ENCODE data around the gene CDX1.

CDX1 gene

GRCh38 chr5:150208187-150209098, 41.9 kb downstream of the CDX1 start:
- DNase-seq (ENCODE audit: low spot score): no peak

- no peak for DNase-seq (ENCODE audit: low spot score)
Measured at GRCh38 chr5:150209099-150209635, 42.6 kb downstream of the CDX1 start.

GRCh38 chr5:150210644-150211043, 44.1 kb downstream of the CDX1 start:
- DNase-seq (ENCODE audit: low spot score): no peak

- no peak for DNase-seq (ENCODE audit: low spot score)
Measured at GRCh38 chr5:150211156-150212030, 44.8 kb downstream of the CDX1 start.

DNA sequence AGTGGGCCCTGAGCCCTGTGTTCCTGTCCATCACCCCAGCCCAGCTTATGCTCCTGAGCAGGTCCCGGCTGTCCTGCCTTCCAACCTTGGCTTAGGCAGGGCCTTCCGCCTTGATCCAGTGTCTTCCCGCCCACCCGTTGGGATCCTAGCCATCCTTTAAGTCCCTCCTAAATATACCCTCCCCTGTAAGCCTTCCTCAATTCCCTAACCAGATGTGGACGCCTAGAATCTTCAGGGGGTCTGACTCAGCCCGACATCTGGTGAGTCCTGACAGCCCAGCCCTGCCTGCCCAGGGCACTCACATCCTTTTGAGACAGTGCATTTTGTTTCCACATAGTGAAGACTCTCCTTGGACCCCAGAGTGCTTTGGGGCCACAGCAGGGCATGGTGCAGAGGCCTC, 47.0 kb downstream of the CDX1 start:
- no peak for DNase-seq (ENCODE audit: low spot score)

- DNase-seq (ENCODE audit: low spot score): no peak
Measured at GRCh38 chr5:150214289-150214688, 47.7 kb downstream of the CDX1 start.

DNA sequence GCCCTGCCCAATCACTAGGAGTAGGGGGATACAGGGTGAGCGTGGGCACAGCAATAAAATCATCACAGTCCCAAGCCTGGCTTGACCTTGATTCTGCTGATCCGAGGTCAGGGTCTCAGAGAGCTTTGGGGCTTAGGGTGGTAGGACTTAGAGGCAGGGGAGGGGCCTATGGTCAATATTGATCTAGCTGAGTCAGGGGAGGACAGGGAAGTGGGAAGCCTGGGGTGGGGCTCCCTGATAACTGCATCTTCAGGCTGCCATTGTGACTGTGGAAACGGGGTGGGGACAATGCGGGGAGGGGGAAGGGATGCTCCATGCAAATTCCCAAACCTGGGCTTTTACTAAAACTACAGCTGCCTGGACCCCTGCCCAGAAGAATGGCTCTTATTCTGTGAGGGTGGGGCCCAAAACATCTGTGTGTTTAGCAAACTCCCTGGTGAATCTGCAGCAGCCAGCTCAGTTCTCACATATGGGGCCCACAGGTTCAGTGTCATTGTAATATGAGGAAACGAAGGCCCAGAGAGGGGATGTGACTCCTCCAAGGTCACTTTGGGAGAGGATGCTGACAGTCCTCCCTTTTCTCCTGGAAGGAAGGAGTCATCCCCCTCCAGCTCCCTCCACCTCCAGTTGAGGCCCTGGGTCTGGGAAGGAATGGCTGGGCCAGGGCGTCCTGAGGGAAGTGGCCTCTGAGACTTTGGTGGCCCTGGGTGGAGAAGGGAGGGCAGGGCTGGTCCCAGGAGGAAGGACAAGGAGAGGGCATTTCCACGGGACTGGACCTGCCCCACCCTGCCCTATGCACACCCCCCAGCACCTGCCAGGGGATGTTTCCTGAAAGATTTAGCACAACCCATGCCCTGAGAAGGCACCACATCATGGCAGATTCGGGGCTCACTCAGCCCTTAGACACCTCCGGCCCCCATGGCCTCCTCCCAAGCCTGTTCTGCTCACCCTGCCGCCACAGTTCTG, 49.7 kb downstream of the CDX1 start:
- no peak for DNase-seq (ENCODE audit: low spot score)

- no peak for DNase-seq (ENCODE audit: low spot score)
Measured at GRCh38 chr5:150217038-150217437, 50.5 kb downstream of the CDX1 start.

- peak; percentile 86 for DNase-seq (ENCODE audit: low spot score)
Measured at GRCh38 chr5:150217873-150218692, 51.5 kb downstream of the CDX1 start.

- no peak for DNase-seq (ENCODE audit: low spot score)
Measured at GRCh38 chr5:150218693-150219035, 52.1 kb downstream of the CDX1 start.

- DNase-seq (ENCODE audit: low spot score): no peak
Measured at GRCh38 chr5:150219142-150219541, 52.6 kb downstream of the CDX1 start.

- no peak for DNase-seq (ENCODE audit: low spot score)
Measured at GRCh38 chr5:150219861-150220260, 53.3 kb downstream of the CDX1 start.

DNA sequence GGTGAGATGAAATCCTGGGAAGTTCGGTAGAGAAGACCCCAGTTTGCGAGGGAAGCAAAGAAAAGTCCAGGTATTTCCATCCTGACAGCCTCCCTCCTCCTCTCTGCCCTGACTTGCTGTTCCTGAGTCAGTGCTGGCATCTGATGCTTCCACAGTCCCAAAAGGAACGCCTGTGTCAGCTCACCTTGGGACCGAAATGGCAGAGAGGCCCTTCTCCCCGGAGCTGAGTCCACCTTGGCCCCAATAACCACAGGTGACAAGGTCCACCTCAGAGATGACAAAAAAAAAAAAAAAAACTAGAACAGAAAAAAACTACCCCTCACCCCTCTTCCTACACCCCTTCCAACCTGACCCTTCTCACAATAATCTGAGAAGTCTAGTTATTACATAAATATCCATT, 54.9 kb downstream of the CDX1 start:
- no peak for DNase-seq (ENCODE audit: low spot score)

DNA sequence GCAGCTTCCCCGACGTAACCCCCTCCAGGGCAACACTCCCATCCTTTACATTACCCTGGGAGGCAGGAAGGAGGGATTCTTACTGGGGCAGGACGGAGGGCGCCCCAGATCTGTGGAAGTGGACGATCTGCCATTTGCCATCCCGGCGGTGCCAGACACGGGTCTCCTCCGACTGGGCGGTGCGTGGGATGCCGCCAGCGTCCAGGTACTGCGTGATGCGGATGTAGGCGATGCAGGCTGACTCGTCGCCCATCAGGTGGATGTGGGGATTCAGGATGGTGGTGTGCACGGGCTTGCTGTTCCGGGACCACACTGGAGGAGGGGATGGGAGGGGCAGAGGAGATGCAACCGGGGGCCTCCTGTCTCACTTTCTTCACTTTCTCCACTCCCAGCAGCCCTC, 56.3 kb downstream of the CDX1 start:
- no peak for DNase-seq (ENCODE audit: low spot score)

GRCh38 chr5:150223474-150223873, 56.9 kb downstream of the CDX1 start:
- no peak for DNase-seq (ENCODE audit: low spot score)

- no peak for DNase-seq (ENCODE audit: low spot score)
Measured at GRCh38 chr5:150224483-150225027, 58.0 kb downstream of the CDX1 start.

- DNase-seq (ENCODE audit: low spot score): no peak
Measured at GRCh38 chr5:150227036-150227435, 60.5 kb downstream of the CDX1 start.

- DNase-seq (ENCODE audit: low spot score): no peak
Measured at GRCh38 chr5:150227606-150228273, 61.2 kb downstream of the CDX1 start.

- DNase-seq (ENCODE audit: low spot score): no peak
Measured at GRCh38 chr5:150229571-150229970, 63.0 kb downstream of the CDX1 start.

DNA sequence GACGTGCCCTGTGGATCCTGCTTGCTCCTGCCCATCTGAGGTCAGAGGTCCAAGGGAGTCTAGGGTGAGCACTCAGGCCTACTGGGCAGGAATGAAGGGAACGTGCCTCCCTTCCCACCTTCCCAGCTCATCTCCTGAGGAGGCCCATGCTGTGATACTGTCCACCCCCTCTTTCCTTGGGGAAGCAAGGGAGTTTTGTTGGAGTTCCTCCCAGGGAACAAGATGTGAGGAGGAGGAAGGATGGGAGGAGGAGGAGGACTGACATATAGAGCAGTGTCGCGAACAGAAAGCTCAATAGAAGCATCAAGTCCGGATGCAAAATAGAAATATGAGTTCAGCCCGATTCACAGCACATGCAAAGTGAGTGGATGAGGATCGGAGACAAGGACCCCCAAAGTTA, 64.3 kb downstream of the CDX1 start:
- DNase-seq (ENCODE audit: low spot score): no peak
